Activated T-helper 9 cell treated with anti-CD3 and anti-CD28 coated beads, Interleukin-2, amount 50 U/mL, for 16 hours (primary cell): Measurements from ENCODE around the gene ESPN.

Source experiments
- DNase-seq: peaks from one replicate; pipeline ENCODE4 v3.0.0-alpha.2; 2020; ENCODE audit warnings: low read depth

Gene ESPN

DNA sequence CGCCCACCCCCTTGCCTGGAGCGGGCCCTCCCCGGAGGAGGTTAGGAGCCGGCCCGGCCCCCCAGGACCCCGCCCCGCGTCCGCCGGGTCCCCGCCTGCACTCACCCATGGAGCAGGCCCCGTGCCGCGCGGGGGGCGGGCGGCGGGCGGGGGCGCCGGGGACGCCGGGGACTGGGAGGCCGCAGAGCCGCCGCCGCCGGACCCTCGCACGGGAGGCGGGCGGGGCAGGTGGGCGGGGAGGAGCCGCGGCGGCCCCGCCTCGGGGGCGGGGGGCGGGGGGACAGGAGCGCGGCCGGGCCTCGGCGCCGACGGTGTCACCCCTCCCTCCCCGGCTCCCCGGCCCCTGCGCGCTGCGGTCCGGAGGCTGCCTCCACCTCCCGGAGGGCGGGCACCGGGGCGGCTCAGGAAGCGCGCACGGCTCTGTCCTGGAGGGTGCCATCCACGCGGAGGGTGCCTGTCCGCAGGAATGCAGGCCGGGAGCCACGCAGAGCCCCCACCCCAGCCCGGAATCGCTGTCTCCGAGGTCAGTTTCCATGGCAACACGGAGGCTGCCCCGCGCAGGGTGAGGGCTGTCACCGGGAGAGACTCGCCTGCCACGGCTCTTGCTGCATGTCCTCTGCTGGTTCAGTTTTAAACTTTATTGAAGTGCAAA, 72.8 kb downstream of the ESPN start:
- DNase-seq, result peak; percentile 46

DNA sequence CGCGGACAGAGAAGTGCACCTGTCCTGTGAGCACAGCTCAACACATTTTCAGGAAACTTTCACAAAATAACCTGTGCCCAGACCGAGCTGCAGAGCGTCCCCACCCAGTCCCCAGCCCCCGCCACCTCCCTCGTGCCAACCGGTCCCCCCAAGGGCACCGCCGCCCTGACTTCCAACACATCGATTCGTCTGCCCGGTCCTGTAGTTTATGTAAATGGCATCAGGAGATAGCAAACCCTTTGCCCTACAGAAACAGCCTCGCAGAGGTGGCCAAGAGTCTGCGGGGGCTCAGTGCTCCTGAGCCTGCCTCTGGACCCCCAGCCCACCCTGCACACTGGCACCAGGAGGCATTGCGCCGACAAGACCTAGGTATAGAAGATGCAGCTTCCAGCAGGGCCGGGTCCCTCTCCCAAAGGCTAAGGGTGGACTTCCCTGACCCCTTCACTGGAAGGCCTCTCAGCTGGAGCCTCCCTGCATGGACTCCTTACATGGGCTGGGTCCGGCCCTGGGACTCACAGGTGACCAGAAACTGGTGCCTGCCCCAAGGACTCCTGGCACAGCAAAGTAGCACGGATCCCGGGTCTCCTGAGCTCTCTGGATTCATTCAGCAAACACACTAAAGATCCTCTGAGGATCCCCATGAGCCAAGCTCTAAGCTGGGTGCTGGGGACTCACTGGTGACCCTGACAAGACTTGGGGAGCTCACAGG, 73.4 kb downstream of the ESPN start:
- DNase-seq, result no peak

DNA sequence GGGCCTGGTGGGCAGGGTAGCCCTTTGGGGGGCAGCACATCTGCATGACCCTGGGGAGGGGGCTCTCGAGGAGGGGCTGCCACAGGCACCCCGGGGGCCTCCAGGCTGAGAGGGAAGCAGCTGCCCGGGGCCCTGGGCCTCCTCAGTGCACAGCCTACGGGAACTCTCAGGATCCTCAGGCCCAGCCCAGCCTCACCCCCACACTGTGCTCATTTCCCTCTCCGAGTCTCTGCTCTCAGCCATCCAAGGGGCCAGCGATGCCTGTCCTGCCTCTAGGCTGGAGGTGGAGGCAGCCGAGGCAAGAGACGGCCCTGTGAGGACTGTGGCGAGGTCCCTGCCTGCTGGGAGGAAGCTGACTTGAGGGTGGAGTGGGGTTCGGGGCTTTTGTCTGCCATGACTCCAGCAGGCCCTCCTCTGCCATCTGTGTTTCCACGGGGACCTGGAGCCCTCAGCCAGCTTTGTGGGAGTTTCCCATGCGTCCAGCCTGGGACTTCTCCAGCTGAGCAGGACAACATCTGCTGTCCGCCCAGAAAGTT, 74.1 kb downstream of the ESPN start:
- no peak for DNase-seq

- no peak for DNase-seq
Measured at GRCh38 chr1:6499296-6499695, 74.7 kb downstream of the ESPN start.

GRCh38 chr1:6500544-6501278, 76.1 kb downstream of the ESPN start:
- DNase-seq, result no peak

DNA sequence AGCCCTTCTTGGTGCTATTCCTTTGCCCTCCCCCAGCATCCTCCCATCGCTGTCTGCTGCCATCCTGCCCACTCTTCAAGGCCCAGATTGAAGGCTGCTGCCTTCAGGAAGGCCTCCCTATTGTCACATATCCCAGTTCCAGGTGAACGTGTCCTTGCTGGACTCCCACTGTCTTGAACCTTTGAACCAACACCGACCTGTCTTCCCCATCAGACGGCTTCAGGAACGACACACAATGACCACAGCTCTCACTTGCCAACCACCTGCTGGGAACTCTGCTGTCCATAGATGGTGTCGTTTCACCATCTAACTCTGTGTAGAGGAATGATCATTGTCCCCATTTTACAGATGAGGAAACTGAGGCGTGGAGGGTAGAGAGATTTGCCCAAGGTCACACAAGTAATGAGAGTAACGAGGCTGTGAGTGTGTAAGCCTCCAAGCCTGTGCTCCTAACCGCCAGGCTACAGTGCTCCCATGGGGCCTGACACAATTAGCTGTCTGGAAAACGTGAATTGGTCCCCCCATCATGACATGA, 76.8 kb downstream of the ESPN start:
- no peak for DNase-seq

- no peak for DNase-seq
Measured at GRCh38 chr1:6502000-6502891, 77.7 kb downstream of the ESPN start.

DNA sequence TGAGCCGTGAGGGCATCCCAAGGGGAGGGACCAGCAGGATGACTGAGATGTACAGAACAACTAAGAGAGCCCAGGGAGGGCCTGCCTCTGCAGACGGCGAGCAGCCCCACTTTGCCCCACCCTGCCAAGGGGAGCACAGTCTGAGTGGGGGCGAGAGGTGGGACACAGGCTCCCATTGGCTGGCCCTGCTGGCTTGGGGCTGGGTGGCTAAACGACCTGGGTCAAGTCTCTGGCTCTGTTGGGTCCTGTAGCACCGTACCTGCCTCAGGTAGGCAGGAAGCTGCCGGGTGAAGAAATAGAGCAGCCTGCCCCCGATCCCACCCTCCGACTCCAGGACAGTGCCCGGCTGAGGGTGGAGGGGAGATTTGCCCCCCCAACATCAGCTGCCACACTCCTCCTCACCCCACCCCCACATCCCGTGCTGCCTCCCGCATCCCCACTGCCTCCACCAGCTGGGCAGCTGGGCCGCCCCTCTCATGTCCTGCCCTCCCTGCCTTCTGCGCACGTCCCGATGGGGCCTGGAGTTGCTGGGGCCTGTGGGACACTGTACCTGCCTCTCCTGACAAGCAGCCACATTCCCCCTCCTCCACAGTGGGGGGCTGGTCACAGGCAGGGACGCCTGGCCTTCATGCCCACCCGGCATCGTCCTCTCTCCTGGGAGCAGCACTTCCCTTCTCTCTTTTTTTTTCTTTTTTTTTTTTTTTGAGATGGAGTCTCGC, 79.5 kb downstream of the ESPN start:
- DNase-seq, result no peak

- DNase-seq, result no peak
Measured at GRCh38 chr1:6504887-6505286, 80.3 kb downstream of the ESPN start.

DNA sequence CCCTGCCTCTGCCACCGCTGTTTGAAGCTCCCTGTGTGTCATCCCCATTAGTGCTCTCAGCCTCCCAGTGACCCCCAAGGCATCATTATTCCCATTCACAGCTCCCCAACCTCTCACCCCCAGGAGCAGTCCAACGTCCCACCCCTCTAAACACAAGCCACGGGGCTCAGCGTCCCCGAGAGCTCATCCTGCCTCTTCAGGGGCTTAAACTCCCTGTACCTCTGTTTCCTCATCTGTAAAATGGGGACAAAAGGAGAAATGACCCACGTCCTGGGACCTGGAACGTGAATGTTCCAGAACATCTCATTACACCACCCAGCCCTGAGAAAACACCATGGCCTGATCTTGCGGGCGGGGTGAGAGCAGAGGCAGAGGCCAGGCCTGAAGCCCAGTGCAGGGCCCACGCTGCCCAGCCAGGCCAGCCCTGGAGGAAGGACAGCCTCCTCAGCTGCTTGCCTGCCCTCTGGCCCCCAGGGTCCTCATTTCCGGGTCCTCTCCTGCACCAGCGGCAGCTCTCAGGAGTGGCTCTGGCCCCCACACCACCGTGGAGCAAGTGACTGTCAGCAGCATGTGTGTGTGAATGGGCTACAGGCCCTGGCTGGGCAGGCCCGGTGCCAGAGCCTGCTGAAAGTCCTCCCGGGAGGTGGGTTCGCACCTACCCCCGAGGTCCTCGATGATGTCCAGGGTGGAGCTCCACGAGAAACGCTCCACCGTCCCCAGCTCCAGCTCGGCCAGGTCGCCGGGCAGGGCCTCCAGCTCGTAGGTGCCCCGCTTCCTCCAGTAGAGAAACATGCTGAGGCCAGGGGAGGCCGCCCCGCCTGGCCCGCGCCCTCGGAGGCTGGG, 81.0 kb downstream of the ESPN start:
- DNase-seq, result no peak

DNA sequence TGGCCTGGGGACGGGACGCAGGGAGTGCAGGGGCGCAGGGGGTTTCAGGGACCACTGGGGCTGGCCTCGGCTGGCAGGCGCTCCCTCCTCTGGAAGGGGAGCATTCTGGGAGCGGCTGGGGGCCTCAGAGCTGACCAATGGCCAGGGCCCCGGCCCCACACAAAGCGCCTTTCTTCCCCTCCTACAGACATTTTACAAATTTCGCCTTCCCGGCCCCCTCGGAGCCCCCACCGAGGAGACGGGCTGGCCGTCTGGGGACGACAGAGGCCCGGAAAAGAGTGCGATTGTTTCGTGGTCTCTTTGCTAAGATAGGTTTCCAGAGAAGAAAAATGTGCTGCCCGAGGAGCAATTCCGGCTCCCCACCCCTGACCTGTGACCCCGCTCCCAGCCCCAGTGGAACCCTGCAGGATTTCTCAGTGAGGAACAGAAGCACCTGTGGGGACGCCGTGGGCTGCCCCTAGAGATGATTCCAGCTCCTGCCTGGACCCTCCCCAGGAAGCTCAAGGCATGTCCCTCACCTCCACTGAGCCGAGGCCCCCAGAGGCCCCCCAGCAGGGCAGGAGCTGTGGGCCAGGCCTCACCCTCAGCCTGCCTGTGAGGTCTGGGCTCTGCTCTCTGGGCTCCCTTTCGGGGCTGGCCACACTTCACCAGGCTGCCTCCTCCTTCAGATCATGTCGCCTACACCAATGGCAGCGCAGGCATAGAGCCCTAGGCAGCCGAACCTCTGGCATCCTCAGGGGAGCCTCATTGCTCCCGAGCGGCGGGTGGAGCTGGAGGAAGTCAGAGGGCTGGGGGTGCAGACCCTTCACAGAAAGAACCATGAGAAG, 81.8 kb downstream of the ESPN start:
- no peak for DNase-seq

GRCh38 chr1:6507037-6507428, 82.5 kb downstream of the ESPN start:
- no peak for DNase-seq

GRCh38 chr1:6507461-6507911, 82.9 kb downstream of the ESPN start:
- no peak for DNase-seq

DNA sequence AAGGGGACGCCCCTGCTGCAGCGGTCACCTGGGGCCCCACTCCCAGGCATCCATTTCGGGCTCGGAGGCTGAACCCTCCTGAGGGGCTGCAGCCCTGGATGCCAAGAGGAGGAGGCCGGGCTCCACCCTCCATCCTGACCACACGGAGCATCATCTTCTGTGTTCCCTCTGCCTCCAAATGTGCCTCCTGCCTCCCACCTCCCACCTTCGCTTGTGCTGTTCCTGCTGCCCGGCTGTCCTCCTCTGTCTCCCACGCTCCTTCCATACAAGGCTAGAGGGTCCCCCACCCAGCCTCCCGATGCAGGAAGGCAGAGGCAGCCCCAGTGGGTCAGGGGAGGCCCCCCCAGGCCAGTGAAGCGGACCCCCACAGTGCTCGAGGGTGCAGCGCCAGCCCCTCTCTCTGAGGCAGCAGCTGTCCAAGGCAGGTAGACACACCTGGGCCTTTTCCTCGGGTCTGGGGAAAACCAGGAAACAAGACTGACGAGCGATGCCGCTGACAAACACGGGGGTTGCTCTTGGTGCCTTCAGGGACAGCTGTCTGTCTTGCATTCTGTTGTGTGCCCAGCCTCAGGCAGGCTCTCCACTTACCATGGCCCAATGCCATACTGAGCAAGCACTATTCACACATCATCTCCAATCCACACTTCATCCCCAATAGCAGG, 83.7 kb downstream of the ESPN start:
- DNase-seq, result no peak

DNA sequence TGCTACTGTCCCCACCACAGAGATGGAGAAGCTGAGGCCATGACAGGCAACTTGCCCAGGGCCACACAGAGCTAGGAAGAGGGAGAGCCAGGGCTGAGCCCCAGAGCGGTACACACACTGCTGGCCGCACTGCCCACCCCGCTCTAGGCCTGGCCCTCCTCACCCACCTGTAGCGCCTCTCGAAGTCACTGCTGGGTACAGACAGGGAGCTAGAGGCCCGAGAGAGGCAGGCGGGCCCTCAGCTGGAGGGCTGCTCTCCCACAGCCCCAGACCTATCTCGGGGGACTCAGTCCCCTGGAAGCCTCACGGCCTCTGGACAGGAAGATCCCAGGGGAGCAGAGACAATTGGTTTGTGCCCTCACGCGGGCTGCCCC, 84.2 kb downstream of the ESPN start:
- no peak for DNase-seq

DNA sequence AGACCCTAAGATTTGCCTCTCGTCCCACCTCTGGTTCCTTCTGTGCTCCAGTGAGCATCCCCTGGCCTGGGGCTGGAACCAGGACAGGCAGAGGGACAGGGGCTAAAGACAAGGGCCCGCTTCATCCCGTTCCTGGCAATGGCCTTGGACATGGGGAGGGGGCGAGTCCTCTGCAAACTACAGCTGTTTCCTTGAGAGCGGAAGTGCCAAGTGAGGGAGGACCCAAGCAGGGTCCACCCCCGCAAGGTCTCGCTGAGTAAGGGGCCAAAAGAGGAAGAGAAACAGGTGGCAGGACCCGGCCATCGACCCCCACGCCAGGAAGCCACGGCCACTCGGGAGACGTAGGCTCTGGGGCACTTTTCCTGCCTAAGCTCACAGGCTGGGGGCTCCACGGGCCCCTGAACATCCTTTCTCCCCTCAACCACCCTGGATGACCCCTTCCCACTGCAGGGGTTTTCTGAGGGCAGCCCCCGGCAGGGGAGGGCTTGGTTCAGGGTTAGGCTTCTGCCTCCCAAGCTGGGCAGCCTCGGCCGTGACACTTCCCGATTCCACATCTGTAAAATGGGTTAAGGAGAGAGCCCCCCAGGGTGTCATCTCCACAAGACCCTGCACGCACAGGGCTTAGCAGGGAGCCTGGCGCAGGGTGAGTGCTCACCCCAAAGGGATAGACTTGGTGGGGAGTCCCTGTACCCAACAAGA, 84.8 kb downstream of the ESPN start:
- DNase-seq, result no peak

DNA sequence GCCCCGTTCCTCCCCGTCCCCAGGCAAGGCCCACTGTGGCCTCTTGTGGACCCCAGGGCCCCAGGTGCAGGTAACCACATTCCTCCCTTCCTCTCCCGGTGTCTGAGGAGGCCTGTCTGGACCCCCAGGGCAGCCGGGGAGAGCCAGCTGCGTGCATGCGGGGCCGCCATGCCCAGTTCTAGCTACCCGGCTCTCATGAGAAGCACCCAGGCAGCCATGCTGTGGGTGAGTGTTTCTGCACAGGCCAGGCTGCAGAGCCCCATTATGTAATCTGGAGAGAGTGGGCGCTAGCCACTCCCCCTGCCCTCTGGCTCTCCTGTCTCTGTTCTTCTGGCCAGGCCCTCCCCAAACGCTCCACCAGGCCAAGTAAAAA, 85.3 kb downstream of the ESPN start:
- no peak for DNase-seq

GRCh38 chr1:6510493-6510892, 85.9 kb downstream of the ESPN start:
- no peak for DNase-seq
